ENCODE data around the gene BID.

- no peak for TF ChIP-seq REST (IDR thresholded peaks at IDR 0.05; ENCODE audit: insufficient read depth in 1 of 2, low read depth in 2 of 2, low read length in 2 of 2)
- TF ChIP-seq TAF1 (IDR thresholded peaks at IDR 0.05; ENCODE audit: borderline replicate concordance, insufficient read depth, low read length) = no peak
- no peak for TF ChIP-seq POLR2AphosphoS5 (IDR thresholded peaks at IDR 0.05; ENCODE audit: low read depth, low read length)
Measured at GRCh38 chr22:17816649-17817048, 42.4 kb upstream of the BID start.
